ENCODE measurements around the gene CTTNBP2. TPM values are rescaled to one million over a fixed set of nuclear protein-coding genes. Genes with fewer than 3 reads are reported as not detected.

The CTTNBP2 gene
- total RNA-seq, 2 donors from 2014 or later = 9.2 to 12.0 TPM

DNA sequence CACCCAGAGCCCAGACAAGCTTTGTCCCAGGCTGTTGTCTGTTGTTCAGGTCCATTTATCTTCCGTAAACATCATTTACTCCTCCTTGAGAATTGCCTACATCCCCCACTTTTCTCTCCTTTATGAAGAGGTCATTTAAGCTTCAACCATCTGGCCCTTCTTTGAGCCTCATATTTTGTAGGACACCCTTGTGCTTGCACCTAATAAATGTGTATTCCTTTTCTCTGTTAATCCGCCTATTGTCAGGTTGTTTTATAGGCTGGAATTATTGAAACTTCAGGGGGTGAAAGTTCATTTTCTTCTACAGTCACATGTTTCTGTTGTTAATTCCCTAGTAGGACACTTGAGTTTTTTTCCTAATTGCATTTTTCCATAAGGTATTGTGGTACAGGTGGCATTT, 19.6 kb upstream of the CTTNBP2 start:
- Histone ChIP-seq H3K4me1 (ENCODE audit: control insufficient read depth in 1 of 2, low read depth in 2 of 2) (no peaks in the 10 kb centered on the region), H3K27me3 (replicated peaks; ENCODE audit: insufficient read depth) (no peaks in the 10 kb centered on the region), H3K9me3 (no peaks in the 10 kb centered on the region), H3K36me3 (no peaks in the 10 kb centered on the region), H3K4me3 (no peak overlapping the region), H3K27ac (no peak overlapping the region)
- DNase-seq (ENCODE audit: low spot score) = no peak
- no peak for ATAC-seq (ENCODE audit: insufficient number of reproducible peaks, low FRiP score, low read depth)
- TF ChIP-seq, protein P1, sequence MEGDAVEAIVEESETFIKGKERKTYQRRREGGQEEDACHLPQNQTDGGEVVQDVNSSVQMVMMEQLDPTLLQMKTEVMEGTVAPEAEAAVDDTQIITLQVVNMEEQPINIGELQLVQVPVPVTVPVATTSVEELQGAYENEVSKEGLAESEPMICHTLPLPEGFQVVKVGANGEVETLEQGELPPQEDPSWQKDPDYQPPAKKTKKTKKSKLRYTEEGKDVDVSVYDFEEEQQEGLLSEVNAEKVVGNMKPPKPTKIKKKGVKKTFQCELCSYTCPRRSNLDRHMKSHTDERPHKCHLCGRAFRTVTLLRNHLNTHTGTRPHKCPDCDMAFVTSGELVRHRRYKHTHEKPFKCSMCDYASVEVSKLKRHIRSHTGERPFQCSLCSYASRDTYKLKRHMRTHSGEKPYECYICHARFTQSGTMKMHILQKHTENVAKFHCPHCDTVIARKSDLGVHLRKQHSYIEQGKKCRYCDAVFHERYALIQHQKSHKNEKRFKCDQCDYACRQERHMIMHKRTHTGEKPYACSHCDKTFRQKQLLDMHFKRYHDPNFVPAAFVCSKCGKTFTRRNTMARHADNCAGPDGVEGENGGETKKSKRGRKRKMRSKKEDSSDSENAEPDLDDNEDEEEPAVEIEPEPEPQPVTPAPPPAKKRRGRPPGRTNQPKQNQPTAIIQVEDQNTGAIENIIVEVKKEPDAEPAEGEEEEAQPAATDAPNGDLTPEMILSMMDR (IDR thresholded peaks at IDR 0.05) = no peak

DNA sequence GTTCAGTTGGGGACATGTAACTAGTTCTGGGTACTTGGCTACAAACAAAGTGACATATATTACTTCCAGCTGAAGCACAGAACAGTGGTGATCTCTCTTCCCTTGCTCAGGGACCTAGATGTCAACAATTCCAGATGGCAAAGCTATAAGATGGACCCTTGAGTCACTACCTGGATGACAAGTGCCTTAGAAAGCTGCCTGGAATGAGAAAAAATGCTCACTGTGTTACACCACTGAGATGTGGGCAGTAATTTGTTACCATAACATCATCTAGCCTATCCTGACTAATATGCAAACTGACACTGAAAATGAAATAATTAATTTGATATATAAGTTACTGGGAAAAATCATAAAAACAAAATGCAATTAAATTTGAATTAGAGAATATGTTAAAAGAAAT, 16.4 kb upstream of the CTTNBP2 start:
- TF ChIP-seq, protein P1 (IDR thresholded peaks at IDR 0.05) = no peak
- ATAC-seq (ENCODE audit: insufficient number of reproducible peaks, low FRiP score, low read depth) = no peak
- H3K4me3 ChIP-seq = no peak overlapping the region

DNA sequence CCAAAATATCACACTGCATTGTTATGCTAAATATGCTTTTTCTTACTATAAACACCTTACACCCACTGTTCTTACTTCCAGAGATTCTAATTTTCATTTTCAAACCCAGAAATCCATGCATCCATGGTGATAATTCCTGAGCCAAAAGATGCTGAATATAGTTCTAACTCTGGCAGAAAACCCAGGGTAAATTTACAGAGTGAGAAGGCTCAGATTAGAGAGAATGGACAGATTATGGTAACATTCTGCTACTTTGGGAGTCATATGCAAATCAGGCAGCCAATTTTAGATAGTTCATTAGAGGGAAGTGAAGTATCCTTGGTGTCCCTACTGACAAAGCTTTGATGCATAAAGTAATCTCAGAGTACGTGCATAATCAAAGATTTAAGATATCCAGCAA, 15.4 kb upstream of the CTTNBP2 start:
- ATAC-seq (ENCODE audit: insufficient number of reproducible peaks, low FRiP score, low read depth) (no peak), DNase-seq (ENCODE audit: low spot score) (no peak)
- TF ChIP-seq, protein P1 (IDR thresholded peaks at IDR 0.05) = no peak
- H3K27ac ChIP-seq = no peak overlapping the region
- no peak overlapping the region for H3K4me3 ChIP-seq
- H3K4me1 ChIP-seq (ENCODE audit: control insufficient read depth in 1 of 2, low read depth in 2 of 2) = no peaks in the 10 kb centered on the region
- H3K36me3 ChIP-seq = no peaks in the 10 kb centered on the region
- no peaks in the 10 kb centered on the region for H3K27me3 ChIP-seq (replicated peaks; ENCODE audit: insufficient read depth)
- no peaks in the 10 kb centered on the region for H3K9me3 ChIP-seq

More for the DNA sequence above, 16.4 kb upstream of the CTTNBP2 start:
- Histone ChIP-seq H3K27ac (no peak overlapping the region), H3K9me3 (no peaks in the 10 kb centered on the region), H3K27me3 (replicated peaks; ENCODE audit: insufficient read depth) (no peaks in the 10 kb centered on the region), H3K4me1 (ENCODE audit: control insufficient read depth in 1 of 2, low read depth in 2 of 2) (no peaks in the 10 kb centered on the region), H3K36me3 (no peaks in the 10 kb centered on the region)
- no peak for DNase-seq (ENCODE audit: low spot score)

DNA sequence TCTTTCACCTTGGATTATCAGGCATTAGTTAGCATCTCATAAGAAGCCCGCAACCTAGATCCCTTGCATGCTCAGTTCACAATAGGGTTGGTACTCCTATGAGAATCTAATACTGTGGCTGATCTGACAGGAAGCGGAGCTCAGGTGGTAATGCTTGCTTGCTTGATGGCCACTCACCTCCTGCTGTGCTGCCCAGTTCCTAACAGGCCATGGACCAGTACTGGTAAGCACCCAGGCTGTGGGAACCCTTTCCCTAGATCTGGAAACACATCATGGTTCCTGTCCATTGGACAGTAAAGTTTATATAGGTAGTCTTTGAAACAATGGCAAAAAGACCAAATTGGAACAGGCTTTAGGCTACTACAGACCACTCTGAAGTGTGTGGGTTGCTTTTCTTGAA, 9.4 kb upstream of the CTTNBP2 start:
- no peaks in the 10 kb centered on the region for H3K27me3 ChIP-seq (replicated peaks; ENCODE audit: insufficient read depth)

DNA sequence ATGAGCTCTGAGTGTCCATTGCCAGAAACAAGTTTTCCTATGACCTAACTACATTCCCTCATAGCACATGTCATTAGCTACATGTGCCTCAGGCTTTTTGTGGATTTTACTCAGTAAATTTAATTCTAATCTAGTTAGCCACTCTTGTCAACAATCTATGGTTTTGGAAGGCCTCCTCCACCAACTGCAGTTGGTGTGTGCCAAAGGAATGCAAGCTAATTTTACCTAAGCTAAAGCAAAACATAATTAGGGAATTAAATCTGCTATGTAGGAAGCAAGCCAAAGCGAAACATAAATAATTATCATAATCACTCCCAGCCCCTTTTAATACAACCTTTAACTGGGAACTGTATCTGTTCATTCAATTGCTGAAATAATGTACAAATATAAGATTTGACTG, 3.5 kb upstream of the CTTNBP2 start:
- Histone ChIP-seq H3K36me3 (no peaks in the 10 kb centered on the region), H3K4me3 (no peak overlapping the region), H3K4me1 (ENCODE audit: control insufficient read depth in 1 of 2, low read depth in 2 of 2) (peaks cover 0 to 7% of the 10 kb centered on the region in 2 donors), H3K27ac (no peak overlapping the region), H3K27me3 (replicated peaks; ENCODE audit: insufficient read depth) (no peaks in the 10 kb centered on the region), H3K9me3 (no peaks in the 10 kb centered on the region)
- DNase-seq (ENCODE audit: low spot score) (no peak), ATAC-seq (ENCODE audit: insufficient number of reproducible peaks, low FRiP score, low read depth) (no peak)
- TF ChIP-seq, protein P1 (IDR thresholded peaks at IDR 0.05) = no peak

More for the DNA sequence above, 9.4 kb upstream of the CTTNBP2 start:
- H3K27ac ChIP-seq = no peak overlapping the region
- TF ChIP-seq, protein P1 (IDR thresholded peaks at IDR 0.05) = no peak
- no peak for ATAC-seq (ENCODE audit: insufficient number of reproducible peaks, low FRiP score, low read depth)
- no peaks in the 10 kb centered on the region for H3K36me3 ChIP-seq
- no peaks in the 10 kb centered on the region for H3K4me1 ChIP-seq (ENCODE audit: control insufficient read depth in 1 of 2, low read depth in 2 of 2)
- H3K9me3 ChIP-seq = no peaks in the 10 kb centered on the region
- no peak overlapping the region for H3K4me3 ChIP-seq
- no peak for DNase-seq (ENCODE audit: low spot score)
